ENCODE results near the gene ERC1.

- no peak for TF ChIP-seq POLR2A (IDR thresholded peaks at IDR 0.05; ENCODE audit: low read length)
- TF ChIP-seq GATA1 (IDR thresholded peaks at IDR 0.05; ENCODE audit: low read depth, low read length): no peak
Measured at GRCh38 chr12:1528791-1529190, 537.8 kb downstream of the ERC1 start.
